HepG2 (cell line): Measurements from ENCODE around the gene RNF4. TPM values are rescaled to one million over a fixed set of nuclear protein-coding genes. Genes with fewer than 3 reads are reported as not detected.

ENCODE experiments used
- CHD2 ChIP-seq: IDR thresholded peaks from 2 replicates; pipeline ENCODE4 v1.6.1; 2011; ENCODE audit warnings: low read depth, low read length, improper control_type of control experiment
- CREM ChIP-seq, 2 experiments: sonication (generic) in 1 of 2; formaldehyde crosslinking in 1 of 2; IDR thresholded peaks; 2 replicates each; pipeline versions ENCODE4 v1.4.0 to v1.6.1; 2016 to 2020; ENCODE audit warnings: antibody characterized with exemption in 1 of 2, mild to moderate bottlenecking in 1 of 2, missing genetic modification reagents in 1 of 2
- GFI1 ChIP-seq: sonication (generic); formaldehyde crosslinking; IDR thresholded peaks from 2 replicates; pipeline ENCODE4 v1.5.0; 2020; ENCODE audit warnings: missing genetic modification reagents, mild to moderate bottlenecking, borderline replicate concordance
- HNF4A ChIP-seq: sonication (generic); formaldehyde crosslinking; IDR thresholded peaks from 2 replicates; pipeline ENCODE4 v1.4.0; 2020; ENCODE audit warnings: missing genetic modification reagents
- HNRNPL ChIP-seq: fragments of 200-400 bp; formaldehyde crosslinking; IDR thresholded peaks from 2 replicates; pipeline ENCODE4 v1.6.1; 2017; ENCODE audit warnings: mild to moderate bottlenecking, low read depth, low read length
- IKZF4 ChIP-seq: sonication (generic); formaldehyde crosslinking; IDR thresholded peaks from 2 replicates; pipeline ENCODE4 v1.5.1; 2020; ENCODE audit warnings: borderline replicate concordance, mild to moderate bottlenecking, low read depth, missing genetic modification reagents; ENCODE audit errors: not compliant biosample characterization
- IRX3 ChIP-seq: sonication (generic); formaldehyde crosslinking; IDR thresholded peaks from 2 replicates; pipeline ENCODE4 v1.8.1; 2023; ENCODE audit warnings: mild to moderate bottlenecking, low read depth, missing genetic modification reagents, borderline replicate concordance
- JUN ChIP-seq: sonication (generic); formaldehyde crosslinking; IDR thresholded peaks from 2 replicates; pipeline ENCODE4 v1.4.0; 2020; ENCODE audit warnings: mild to moderate bottlenecking, missing genetic modification reagents
- KDM5A ChIP-seq: fragments of 200-600 bp; sonication (generic); IDR thresholded peaks from 2 replicates; pipeline ENCODE4 v1.7.0; 2018; ENCODE audit warnings: antibody characterized with exemption, mild to moderate bottlenecking, low read length, borderline replicate concordance
- MED1 ChIP-seq: sonication (generic); formaldehyde crosslinking; IDR thresholded peaks from 2 replicates; pipeline ENCODE4 v1.4.0; 2020; ENCODE audit warnings: missing genetic modification reagents
- MEF2D ChIP-seq: sonication (generic); formaldehyde crosslinking; IDR thresholded peaks from 2 replicates; pipeline ENCODE4 v1.5.1; 2020; ENCODE audit warnings: mild to moderate bottlenecking, missing genetic modification reagents
- NCOA2 ChIP-seq: sonication (generic); formaldehyde crosslinking; IDR thresholded peaks from 2 replicates; pipeline ENCODE4 v1.8.0; 2022; ENCODE audit warnings: inconsistent platforms
- PTBP1 ChIP-seq: fragments of 200-400 bp; formaldehyde crosslinking; IDR thresholded peaks from 2 replicates; pipeline ENCODE4 v1.6.1; 2018; ENCODE audit warnings: low read length, low read depth; ENCODE audit not compliant: poor library complexity, severe bottlenecking
- SALL2 ChIP-seq: sonication (generic); formaldehyde crosslinking; IDR thresholded peaks from 2 replicates; pipeline ENCODE4 v1.8.1; 2023; ENCODE audit warnings: mild to moderate bottlenecking, missing genetic modification reagents, inconsistent platforms
- SPEN ChIP-seq: sonication (generic); formaldehyde crosslinking; IDR thresholded peaks from 2 replicates; pipeline ENCODE4 v1.5.1; 2020; ENCODE audit warnings: low read depth, mild to moderate bottlenecking, missing genetic modification reagents
- SSRP1 ChIP-seq: IDR thresholded peaks from 2 replicates; pipeline ENCODE4 v1.6.1; 2016; ENCODE audit warnings: control low read depth
- TGIF2 ChIP-seq: IDR thresholded peaks from 2 replicates; pipeline ENCODE4 v1.6.1; 2016; ENCODE audit warnings: control low read depth, missing compliant biosample characterization
- ZBTB42 ChIP-seq: sonication (generic); formaldehyde crosslinking; IDR thresholded peaks from 2 replicates; pipeline ENCODE4 v1.5.0; 2020; ENCODE audit warnings: mild to moderate bottlenecking, missing genetic modification reagents
- ZBTB7B ChIP-seq: sonication (generic); formaldehyde crosslinking; IDR thresholded peaks from 2 replicates; pipeline ENCODE4 v1.4.0; 2020; ENCODE audit warnings: missing genetic modification reagents
- ZNF124 ChIP-seq: sonication (generic); formaldehyde crosslinking; IDR thresholded peaks from 2 replicates; pipeline ENCODE4 v1.4.0; 2020; ENCODE audit warnings: missing genetic modification reagents
- ZNF430 ChIP-seq: sonication (generic); formaldehyde crosslinking; IDR thresholded peaks from 2 replicates; pipeline ENCODE4 v1.9.0; 2021; ENCODE audit warnings: mild to moderate bottlenecking, missing genetic modification reagents
- ZNF501 ChIP-seq: sonication (generic); formaldehyde crosslinking; IDR thresholded peaks from 2 replicates; pipeline ENCODE4 v1.5.1; 2020; ENCODE audit warnings: mild to moderate bottlenecking, moderate library complexity, missing genetic modification reagents
- ZNF879 ChIP-seq: sonication (generic); formaldehyde crosslinking; IDR thresholded peaks from 2 replicates; pipeline ENCODE4 v1.8.1; 2023; ENCODE audit warnings: missing genetic modification reagents
- ZSCAN30 ChIP-seq: sonication (generic); formaldehyde crosslinking; IDR thresholded peaks from 2 replicates; pipeline ENCODE4 v1.5.0; 2020; ENCODE audit warnings: mild to moderate bottlenecking, missing genetic modification reagents
- polyA plus RNA-seq, 8 experiments: library from polyadenylated mRNA; depleted of rRNA in 3 of 8; stranded (reverse) in 7 of 8; unstranded in 1 of 8; fragments of >200 nt; fragmentation: Illumina TruSeq in 4 of 8; extraction: Trizol in 4 of 8; gene quantifications; 2 replicates each; pipeline versions ENCODE4 v1.2.1 to v1.2.3, GENCODE V29; 2011 to 2016; ENCODE audit warnings: low read depth in 4 of 8, missing spikeins in 1 of 8, mixed read lengths in 1 of 8; ENCODE audit not compliant: insufficient read depth in 1 of 8
- total RNA-seq, 5 experiments: library from RNA; depleted of rRNA; stranded (reverse); fragments of >200 nt; fragmentation: Illumina TruSeq; extraction: Trizol; gene quantifications; 2 replicates each; pipeline ENCODE4 v1.2.3, GENCODE V29; 2016; ENCODE audit warnings: low read depth in 1 of 5
- TF ChIP-seq, protein P1 (sequence below): sonication (generic); formaldehyde crosslinking; IDR thresholded peaks from 2 replicates; pipeline ENCODE4 v1.5.0; 2020; ENCODE audit warnings: mild to moderate bottlenecking, missing genetic modification reagents, borderline replicate concordance

RNF4 gene
- total and polyA plus RNA-seq, 2 of the 13 experiments (the other 11 are each of a cell fraction or from before 2014, with no cell fraction given), result 38.1 to 45.1 TPM

DNA sequence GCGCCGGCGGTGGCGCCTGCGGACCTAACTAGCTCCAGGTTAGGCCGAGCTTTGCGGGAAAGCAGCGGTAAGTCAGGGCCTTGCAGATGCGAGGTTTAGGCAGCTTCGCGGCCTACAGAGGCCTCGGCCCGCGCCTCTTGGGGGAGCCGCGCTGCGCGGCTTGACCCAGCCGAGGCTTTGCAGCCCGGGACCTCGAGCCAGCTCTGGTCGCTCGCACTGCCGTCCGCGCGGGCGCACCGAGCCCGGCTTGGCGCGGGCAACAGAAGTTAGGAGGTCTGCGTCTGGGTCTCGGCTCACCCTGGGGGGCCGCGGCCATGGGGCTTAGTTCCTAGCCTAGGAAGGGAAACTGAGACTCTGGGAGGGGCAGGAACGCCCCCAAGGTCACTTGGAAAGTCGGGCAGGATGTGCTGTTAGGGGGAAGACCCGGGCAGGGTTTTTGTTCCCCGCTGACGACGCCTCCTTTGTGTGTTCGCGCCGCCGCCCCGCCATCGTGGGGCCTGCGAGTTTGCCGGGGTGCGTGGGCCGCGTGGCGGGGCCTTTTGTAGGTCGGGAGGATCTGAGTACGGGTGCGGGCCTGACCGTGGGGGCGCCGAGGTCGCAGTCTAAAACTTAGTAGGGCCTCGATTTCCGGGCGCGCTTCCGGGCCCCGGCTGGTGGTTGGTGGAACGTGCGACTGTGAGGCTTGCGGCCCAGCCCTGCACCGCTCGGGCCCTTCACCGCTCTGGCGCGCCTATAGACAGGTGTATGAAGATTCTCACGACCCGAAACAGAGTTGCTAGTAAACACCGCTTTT is 482 bp downstream of the RNF4 start (continued):
- TF ChIP-seq MED1 (CRISPR knock-in tag), result no peak
- TF ChIP-seq, protein P1, sequence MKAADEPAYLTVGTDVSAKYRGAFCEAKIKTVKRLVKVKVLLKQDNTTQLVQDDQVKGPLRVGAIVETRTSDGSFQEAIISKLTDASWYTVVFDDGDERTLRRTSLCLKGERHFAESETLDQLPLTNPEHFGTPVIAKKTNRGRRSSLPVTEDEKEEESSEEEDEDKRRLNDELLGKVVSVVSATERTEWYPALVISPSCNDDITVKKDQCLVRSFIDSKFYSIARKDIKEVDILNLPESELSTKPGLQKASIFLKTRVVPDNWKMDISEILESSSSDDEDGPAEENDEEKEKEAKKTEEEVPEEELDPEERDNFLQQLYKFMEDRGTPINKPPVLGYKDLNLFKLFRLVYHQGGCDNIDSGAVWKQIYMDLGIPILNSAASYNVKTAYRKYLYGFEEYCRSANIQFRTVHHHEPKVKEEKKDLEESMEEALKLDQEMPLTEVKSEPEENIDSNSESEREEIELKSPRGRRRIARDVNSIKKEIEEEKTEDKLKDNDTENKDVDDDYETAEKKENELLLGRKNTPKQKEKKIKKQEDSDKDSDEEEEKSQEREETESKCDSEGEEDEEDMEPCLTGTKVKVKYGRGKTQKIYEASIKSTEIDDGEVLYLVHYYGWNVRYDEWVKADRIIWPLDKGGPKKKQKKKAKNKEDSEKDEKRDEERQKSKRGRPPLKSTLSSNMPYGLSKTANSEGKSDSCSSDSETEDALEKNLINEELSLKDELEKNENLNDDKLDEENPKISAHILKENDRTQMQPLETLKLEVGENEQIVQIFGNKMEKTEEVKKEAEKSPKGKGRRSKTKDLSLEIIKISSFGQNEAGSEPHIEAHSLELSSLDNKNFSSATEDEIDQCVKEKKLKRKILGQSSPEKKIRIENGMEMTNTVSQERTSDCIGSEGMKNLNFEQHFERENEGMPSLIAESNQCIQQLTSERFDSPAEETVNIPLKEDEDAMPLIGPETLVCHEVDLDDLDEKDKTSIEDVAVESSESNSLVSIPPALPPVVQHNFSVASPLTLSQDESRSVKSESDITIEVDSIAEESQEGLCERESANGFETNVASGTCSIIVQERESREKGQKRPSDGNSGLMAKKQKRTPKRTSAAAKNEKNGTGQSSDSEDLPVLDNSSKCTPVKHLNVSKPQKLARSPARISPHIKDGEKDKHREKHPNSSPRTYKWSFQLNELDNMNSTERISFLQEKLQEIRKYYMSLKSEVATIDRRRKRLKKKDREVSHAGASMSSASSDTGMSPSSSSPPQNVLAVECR (CRISPR knock-in tag), result peak; percentile 47; the same call in 1 of the 2 replicates
- TF ChIP-seq HNRNPL, result no peak
- no peak for TF ChIP-seq GFI1 (CRISPR knock-in tag)
- no peak for TF ChIP-seq CHD2
- TF ChIP-seq HNF4A, result no peak
- peak; percentile 74; the same call in 1 of the 2 replicates for TF ChIP-seq ZNF879
- peak; percentile 64; the same call in 1 of the 2 replicates for TF ChIP-seq ZBTB7B (CRISPR knock-in tag)
- TF ChIP-seq ZNF430, result no peak
- TF ChIP-seq KDM5A, result peak; percentile 81
- TF ChIP-seq MEF2D, result no peak
- peak; percentile 32; the same call in 1 of the 2 replicates for TF ChIP-seq IRX3 (CRISPR knock-in tag)
- 0 out of 2 replicates have a peak, but pooled peaks have one; percentile 39 for TF ChIP-seq TGIF2 (CRISPR knock-in tag)
- TF ChIP-seq ZSCAN30 (CRISPR knock-in tag), result 0 out of 2 replicates have a peak, but pooled peaks have one; percentile 51
- TF ChIP-seq CREM (IDR thresholded peaks at IDR 0.05), result no peak
- no peak for TF ChIP-seq CREM (CRISPR knock-in tag; IDR thresholded peaks at IDR 0.05)
- TF ChIP-seq PTBP1, result peak; percentile 17
- TF ChIP-seq JUN (CRISPR knock-in tag), result 0 out of 2 replicates have a peak, but pooled peaks have one; percentile 12
- peak; percentile 77; the same call in 1 of the 2 replicates for TF ChIP-seq SPEN (CRISPR knock-in tag)
- TF ChIP-seq SSRP1 (CRISPR knock-in tag), result no peak
- no peak for TF ChIP-seq SALL2
- TF ChIP-seq ZNF124 (CRISPR knock-in tag), result 0 out of 2 replicates have a peak, but pooled peaks have one; percentile 36
- no peak for TF ChIP-seq IKZF4 (CRISPR knock-in tag)
- TF ChIP-seq ZNF501 (CRISPR knock-in tag), result peak; percentile 61; the same call in 1 of the 2 replicates
- TF ChIP-seq ZBTB42, result peak; percentile 54; the same call in 1 of the 2 replicates
- TF ChIP-seq NCOA2 (CRISPR knock-in tag), result no peak
